GM21447 (cell line): Measurements from ENCODE around the gene CABLES1.
"Not testable (repeated sequence)": the region's sequence is repeated elsewhere in the genome, so short reads cannot be mapped to it uniquely, and the experiment has no call there.

Experiments
- ATAC-seq: cut with Tn5 transposase; IDR thresholded peaks from one replicate; pipeline ENCODE4 v1.9.1; 2021; ENCODE audit not compliant: unreplicated experiment

The CABLES1 gene

GRCh38 chr18:23134780-23135549, at the start of gene CABLES1:
Gene CABLES1, plus strand, starts transcription at chr18:23135485. Its CDS starts 278 bp downstream, at chr18:23135763.
- no peak for ATAC-seq

- no peak for ATAC-seq
These were observed 47.9 kb upstream of the CABLES1 start for GRCh38 chr18:23087352-23087751.

- ATAC-seq = no peak
These were observed 47.0 kb upstream of the CABLES1 start for GRCh38 chr18:23088310-23088709.

GRCh38 chr18:23091017-23091993, 44.0 kb upstream of the CABLES1 start:
- ATAC-seq = peak; percentile 82

GRCh38 chr18:23092121-23092520, 43.2 kb upstream of the CABLES1 start:
- ATAC-seq = no peak

GRCh38 chr18:23093130-23093529, 42.2 kb upstream of the CABLES1 start:
- ATAC-seq = not testable (repeated sequence)

- ATAC-seq = no peak
These were observed 41.5 kb upstream of the CABLES1 start for GRCh38 chr18:23093772-23094171.

GRCh38 chr18:23094411-23095190, 40.7 kb upstream of the CABLES1 start:
- ATAC-seq = no peak

GRCh38 chr18:23095463-23095862, 39.8 kb upstream of the CABLES1 start:
- ATAC-seq = no peak

GRCh38 chr18:23097016-23097415, 38.3 kb upstream of the CABLES1 start:
- not testable (repeated sequence) for ATAC-seq

- no peak for ATAC-seq
These were observed 35.7 kb upstream of the CABLES1 start for GRCh38 chr18:23099621-23100020.

- ATAC-seq = no peak
These were observed 33.3 kb upstream of the CABLES1 start for GRCh38 chr18:23101861-23102432.

- ATAC-seq = no peak
These were observed 32.6 kb upstream of the CABLES1 start for GRCh38 chr18:23102493-23103261.

- no peak for ATAC-seq
These were observed 31.8 kb upstream of the CABLES1 start for GRCh38 chr18:23103449-23103848.

- no peak for ATAC-seq
These were observed 30.3 kb upstream of the CABLES1 start for GRCh38 chr18:23105030-23105429.

GRCh38 chr18:23105581-23106219, 29.6 kb upstream of the CABLES1 start:
- ATAC-seq = no peak

- ATAC-seq = no peak
These were observed 28.7 kb upstream of the CABLES1 start for GRCh38 chr18:23106575-23106974.

GRCh38 chr18:23107718-23108117, 27.6 kb upstream of the CABLES1 start:
- no peak for ATAC-seq

- no peak for ATAC-seq
These were observed 26.8 kb upstream of the CABLES1 start for GRCh38 chr18:23108496-23108895.
